Activated B cell treated with CpG ODN at 0.5 μM for 24 hours (primary cell): ENCODE measurements around the gene CAPZA1. TPM values are rescaled to one million over a fixed set of nuclear protein-coding genes. Genes with fewer than 3 reads are reported as not detected.
"Not testable (repeated sequence)": the region's sequence is repeated elsewhere in the genome, so short reads cannot be mapped to it uniquely, and the experiment has no call there.

ENCODE experiments used
- ATAC-seq: fragments of 200-7000 bp; cut with Tn5 transposase; one replicate; pipeline ENCODE4 v1.10.0; 2021; ENCODE audit warnings: low read depth, mild to moderate bottlenecking, moderate library complexity
- CTCF ChIA-PET: fragments of 350-600 bp; sonication (Branson Sonifier 250); formaldehyde crosslinking; loops from one replicate; lab custom pipeline; 2021; ENCODE audit warnings: antibody characterized with exemption; lab: Charles Lee
- POLR2A ChIA-PET: fragments of 350-600 bp; sonication (Branson Sonifier 250); formaldehyde crosslinking; loops from one replicate; lab custom pipeline; 2021; ENCODE audit warnings: antibody characterized with exemption; lab: Charles Lee
- DNase-seq: peaks from one replicate; pipeline ENCODE4 v3.0.0; 2022
- H3K27ac Mint-ChIP-seq: one replicate; pipeline ENCODE4 v1.8.0; 2020; ENCODE audit warnings: mixed read lengths
- H3K27me3 Mint-ChIP-seq: one replicate; pipeline ENCODE4 v1.8.0; 2021; ENCODE audit warnings: mixed read lengths
- H3K36me3 Mint-ChIP-seq: one replicate; pipeline ENCODE4 v1.8.0; 2021; ENCODE audit warnings: low read depth, mixed read lengths
- H3K4me1 Mint-ChIP-seq: one replicate; pipeline ENCODE4 v1.8.0; 2021; ENCODE audit warnings: mixed read lengths
- H3K4me3 Mint-ChIP-seq: one replicate; pipeline ENCODE4 v1.8.0; 2020; ENCODE audit warnings: mild to moderate bottlenecking, mixed read lengths
- H3K9me3 Mint-ChIP-seq: one replicate; pipeline ENCODE4 v1.8.0; 2020; ENCODE audit warnings: mixed read lengths
- CTCF ChIP-seq: fragments of 200-600 bp; IDR thresholded peaks from one replicate; pipeline ENCODE4 v1.8.0; 2022; ENCODE audit warnings: antibody characterized with exemption, mild to moderate bottlenecking
- intact Hi-C: fragments of 100-400 bp; cut with micrococcal nuclease; formaldehyde crosslinking; loops from one replicate; pipeline ENCODE4 v1.15.1; 2024
- total RNA-seq: library from RNA; stranded (reverse); gene quantifications from 2 replicates; pipeline ENCODE4 v1.2.3, GENCODE V29; 2022

The CAPZA1 gene
- total RNA-seq, 1 donor from 2014 or later: 227 TPM

- ATAC-seq (no peak), DNase-seq (no peak)
- H3K4me1 Mint-ChIP-seq: peaks cover 56% of the 10 kb centered on the region
- no peaks in the 10 kb centered on the region for H3K9me3 Mint-ChIP-seq
- H3K4me3 Mint-ChIP-seq: no peak overlapping the region
- intact Hi-C loops: loop anchor here (5.0 kb wide), 1 partner anchor 34 kb away; the partner anchor contains the start of gene MOV10
- no peak overlapping the region for H3K27ac Mint-ChIP-seq
- no peaks in the 10 kb centered on the region for H3K27me3 Mint-ChIP-seq
- peaks cover 26% of the 10 kb centered on the region for H3K36me3 Mint-ChIP-seq
- ChIA-PET POLR2A (interaction anchor here (3.5 kb wide), 1 partner anchor 19 kb away, joined by 29 read pairs; the partner anchor contains the start of genes CAPZA1 and ST7L), CTCF (no interaction called here)
- TF ChIP-seq CTCF: no peak
These were observed 18.4 kb downstream of the CAPZA1 start for GRCh38 chr1:112638110-112638428.

GRCh38 chr1:112640437-112640836 is 20.8 kb downstream of the CAPZA1 start:
- H3K4me3 Mint-ChIP-seq, CTCF ChIA-PET, DNase-seq, POLR2A ChIA-PET, H3K9me3 Mint-ChIP-seq, intact Hi-C loops, H3K27me3 Mint-ChIP-seq, ATAC-seq, H3K27ac Mint-ChIP-seq: not testable (repeated sequence)
- peaks cover 46% of the 10 kb centered on the region for H3K4me1 Mint-ChIP-seq
- H3K36me3 Mint-ChIP-seq: peaks cover 25% of the 10 kb centered on the region

- Mint-ChIP-seq H3K4me3 (no peak overlapping the region), H3K9me3 (no peaks in the 10 kb centered on the region), H3K4me1 (peaks cover 41% of the 10 kb centered on the region), H3K27ac (no peak overlapping the region), H3K36me3 (peaks cover 38% of the 10 kb centered on the region), H3K27me3 (no peaks in the 10 kb centered on the region)
- POLR2A ChIA-PET: no interaction called here
- DNase-seq (no peak), ATAC-seq (no peak)
- no peak for TF ChIP-seq CTCF
- intact Hi-C loops: no loop called here
- CTCF ChIA-PET: no interaction called here
These were observed 23.4 kb downstream of the CAPZA1 start for GRCh38 chr1:112643080-112643479.

- Mint-ChIP-seq H3K27ac (no peak overlapping the region), H3K27me3 (no peaks in the 10 kb centered on the region), H3K4me1 (peaks cover 39% of the 10 kb centered on the region), H3K4me3 (no peak overlapping the region), H3K36me3 (peaks cover 65% of the 10 kb centered on the region), H3K9me3 (no peaks in the 10 kb centered on the region)
- no peak for ATAC-seq
- TF ChIP-seq CTCF: no peak
- no peak for DNase-seq
- ChIA-PET CTCF (no interaction called here), POLR2A (interaction anchor here (1.7 kb wide), 1 partner anchor 27 kb away, joined by 8 read pairs; the partner anchor contains the start of genes CAPZA1 and ST7L)
- intact Hi-C loops: loop anchor here (2.0 kb wide), 1 partner anchor 15 kb away; no protein-coding TSS in a partner anchor
These were observed 26.6 kb downstream of the CAPZA1 start for GRCh38 chr1:112646225-112646624.

- Mint-ChIP-seq H3K9me3 (no peaks in the 10 kb centered on the region), H3K27me3 (no peaks in the 10 kb centered on the region), H3K4me3 (no peak overlapping the region), H3K36me3 (peaks cover 69% of the 10 kb centered on the region), H3K27ac (peak overlapping the region; percentile 2), H3K4me1 (peaks cover 12% of the 10 kb centered on the region)
- DNase-seq: no peak
- ChIA-PET POLR2A (interaction anchor here (0.6 kb wide), 2 partner anchors 27 to 46 kb away, joined by 3 to 4 read pairs; no protein-coding TSS in a partner anchor), CTCF (no interaction called here)
- TF ChIP-seq CTCF: no peak
- intact Hi-C loops: loop anchor here (10.0 kb wide), 1 partner anchor 54 kb away; the partner anchor contains the start of gene RHOC
- ATAC-seq: no peak
These were observed 31.6 kb downstream of the CAPZA1 start for GRCh38 chr1:112651205-112651604.
